ENCODE measurements around the gene LRRC18.

Gene LRRC18

DNA sequence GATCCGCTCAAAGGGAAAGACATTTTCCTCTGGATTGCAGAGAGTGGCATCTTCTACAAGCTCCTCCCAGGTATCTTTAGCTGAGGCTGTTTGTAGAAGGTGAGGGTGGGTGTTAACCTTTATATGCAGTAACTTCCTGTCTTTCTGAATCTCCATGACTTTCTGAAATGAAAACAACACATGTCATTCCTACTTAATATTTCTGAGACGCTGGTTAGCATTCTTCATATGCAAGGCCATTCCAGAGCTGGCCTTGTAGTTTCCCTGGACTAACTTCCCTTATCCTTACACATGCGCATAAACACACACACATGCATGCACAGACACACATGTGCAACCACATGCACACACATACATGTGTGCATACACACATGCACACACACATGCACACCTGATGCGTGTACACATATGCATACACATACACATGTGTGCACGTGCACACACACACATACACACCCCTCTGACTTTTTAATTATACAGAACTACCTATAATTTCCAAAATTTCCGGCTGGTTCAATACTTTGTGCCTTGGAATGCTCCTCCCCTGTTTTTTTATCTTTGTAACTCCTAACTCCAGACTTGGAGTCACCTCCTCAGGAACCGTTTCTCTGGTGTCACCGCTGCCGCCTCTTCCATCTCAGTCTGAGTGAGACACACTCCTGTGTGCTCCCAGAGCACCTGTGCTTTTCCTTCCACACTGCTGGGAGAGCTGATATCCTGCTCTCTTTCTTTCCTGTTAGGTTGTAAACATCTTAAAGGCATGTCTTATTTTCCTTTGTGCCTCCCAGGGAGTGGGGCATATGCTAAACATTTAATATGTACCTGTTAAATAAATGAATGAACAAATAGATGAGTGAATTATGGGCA, 55.2 kb downstream of the LRRC18 start:
- in situ Hi-C loops (cut with MboI; ENCODE audit: low sequenced_read_pairs) = no loop called here

DNA sequence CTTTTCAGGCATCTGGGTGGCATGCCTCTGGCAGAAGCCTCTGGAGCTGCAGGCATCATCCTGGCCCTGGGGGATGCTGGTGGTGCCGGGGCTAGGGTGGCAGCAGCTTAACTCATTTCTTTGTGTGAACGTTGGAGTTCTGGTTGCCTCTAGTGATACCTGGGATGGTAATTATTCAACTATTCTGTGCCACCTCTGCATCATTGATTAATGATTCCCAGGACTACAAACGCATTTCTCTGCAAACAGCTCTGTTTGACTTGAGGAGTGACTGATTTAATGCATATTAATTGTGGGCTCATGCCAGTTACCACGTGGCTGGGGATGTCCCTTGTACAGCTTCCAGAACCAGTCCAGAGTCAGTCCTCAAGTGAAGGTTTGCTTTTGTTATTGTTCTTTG, 55.9 kb downstream of the LRRC18 start:
- in situ Hi-C loops (cut with MboI; ENCODE audit: low sequenced_read_pairs) = no loop called here

- in situ Hi-C loops (cut with MboI; ENCODE audit: low sequenced_read_pairs) = no loop called here
These were observed 56.8 kb downstream of the LRRC18 start for GRCh38 chr10:48882881-48883280.

DNA sequence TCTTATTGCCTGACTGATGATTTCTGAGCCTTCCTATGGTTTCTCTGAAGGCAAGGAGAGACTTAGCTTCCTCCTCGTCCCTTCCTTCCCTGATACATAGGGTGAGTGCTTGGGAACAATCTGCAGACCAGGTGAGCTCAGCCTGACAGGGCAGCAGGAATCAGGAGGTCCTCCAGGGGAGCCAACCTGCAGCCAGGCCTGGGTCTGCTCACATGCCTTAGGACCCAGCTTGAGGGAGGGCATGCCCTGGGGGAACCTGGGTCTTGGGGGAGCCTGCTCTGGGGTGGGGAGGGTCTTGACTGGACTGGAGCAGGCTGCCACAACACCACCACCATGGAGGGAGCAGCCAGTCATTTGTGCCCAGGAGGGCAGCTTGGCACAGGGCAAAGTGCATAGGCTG, 57.7 kb downstream of the LRRC18 start:
- in situ Hi-C loops (cut with MboI; ENCODE audit: low sequenced_read_pairs) = no loop called here

- in situ Hi-C loops (cut with MboI; ENCODE audit: low sequenced_read_pairs) = no loop called here
These were observed 59.5 kb downstream of the LRRC18 start for GRCh38 chr10:48880016-48880705.

DNA sequence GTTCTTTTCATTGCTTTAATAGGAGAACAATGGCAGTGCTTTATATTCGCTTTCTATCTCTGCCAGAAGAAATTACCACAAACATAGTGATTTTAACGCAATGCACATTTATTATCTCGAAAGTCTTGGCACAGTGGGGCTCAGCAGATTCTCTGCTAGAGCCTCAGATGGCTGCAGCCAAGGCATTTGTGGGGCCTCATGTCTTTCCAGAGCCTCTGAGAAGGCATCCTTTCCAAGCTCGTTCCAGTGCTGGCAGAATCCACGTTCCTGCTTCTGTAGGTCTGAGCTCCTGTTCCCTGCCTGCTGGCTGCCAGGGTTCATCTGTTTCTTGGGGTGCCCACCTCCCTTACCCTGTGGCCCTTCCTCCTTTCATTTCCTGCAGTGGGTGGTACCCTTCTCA, 60.2 kb downstream of the LRRC18 start:
- in situ Hi-C loops (cut with MboI; ENCODE audit: low sequenced_read_pairs) = no loop called here

DNA sequence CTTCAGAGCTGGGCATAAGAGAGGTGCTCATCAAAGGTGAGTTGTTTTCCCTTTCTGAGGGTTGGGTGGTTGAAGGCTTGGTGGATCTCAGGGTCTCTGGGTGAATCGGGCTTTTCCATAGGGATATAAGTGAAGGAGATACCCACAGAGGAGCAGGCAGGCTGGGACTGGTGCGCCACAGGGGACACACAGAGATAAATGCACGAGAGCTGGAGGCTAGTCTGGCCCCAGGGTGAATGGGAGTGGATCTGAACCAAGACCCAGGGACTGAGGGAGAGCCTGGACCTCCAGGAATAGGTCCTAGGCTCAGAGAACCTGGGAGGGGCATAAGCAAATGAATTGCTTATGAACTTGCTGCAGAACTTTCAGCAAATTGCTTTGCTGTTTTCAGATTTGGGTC, 61.5 kb downstream of the LRRC18 start:
- in situ Hi-C loops (cut with MboI; ENCODE audit: low sequenced_read_pairs) = no loop called here

- in situ Hi-C loops (cut with MboI; ENCODE audit: low sequenced_read_pairs) = no loop called here
These were observed 67.4 kb downstream of the LRRC18 start for GRCh38 chr10:48872234-48872633.
